Spleen (tissue), 7 donors: Measurements from ENCODE around the gene SLC9A3.

ENCODE experiments used
- CTCF ChIP-seq, 11 experiments: fragments of 200-600 bp in 7 of 11; fragments of 450-650 bp in 4 of 11; sonication (generic) in 4 of 11; IDR thresholded peaks in 8 of 11; conservative IDR thresholded peaks in 3 of 11; 1 replicate in 7 of 11; 2 replicates in 4 of 11; pipeline versions ENCODE4 v1.4.0 to v1.8.0; 2016 to 2021; ENCODE audit warnings: antibody characterized with exemption in 11 of 11, inconsistent platforms in 4 of 11, mild to moderate bottlenecking in 1 of 11
- POLR2A ChIP-seq, 3 donors: fragments of 450-650 bp; IDR thresholded peaks; one replicate each; pipeline ENCODE4 v1.5.1; 2017; ENCODE audit warnings: antibody characterized with exemption in 3 of 3, mild to moderate bottlenecking in 1 of 3
- POLR2AphosphoS5 ChIP-seq, 3 donors: sonication (generic); formaldehyde crosslinking; IDR thresholded peaks; one replicate each; pipeline ENCODE4 v1.5.1; 2017; ENCODE audit warnings: antibody characterized with exemption in 3 of 3
- donor health status: DM: no; HTN: no; CAD: no; lungs with moderate emphysema.
- donor health status: DM: no; HTN: no; CAD: no.
- donor health status: DM: no; HTN: no; CAD: no.

- TF ChIP-seq CTCF (IDR thresholded peaks at IDR 0.05 in 8 of 11, conservative IDR thresholded peaks at IDR 0.05 in 3 of 11) (no peak), POLR2A (IDR thresholded peaks at IDR 0.05) (no peak), POLR2AphosphoS5 (IDR thresholded peaks at IDR 0.05) (no peak)
These were observed 10.8 kb upstream of the SLC9A3 start for GRCh38 chr5:534743-535671.
